ENCODE data around the gene NCK2.

The NCK2 gene

GRCh38 chr2:105903051-105903674 is 158.5 kb downstream of the NCK2 start:
- no peak for DNase-seq

GRCh38 chr2:105904938-105905337 is 160.2 kb downstream of the NCK2 start:
- no peak for DNase-seq

DNA sequence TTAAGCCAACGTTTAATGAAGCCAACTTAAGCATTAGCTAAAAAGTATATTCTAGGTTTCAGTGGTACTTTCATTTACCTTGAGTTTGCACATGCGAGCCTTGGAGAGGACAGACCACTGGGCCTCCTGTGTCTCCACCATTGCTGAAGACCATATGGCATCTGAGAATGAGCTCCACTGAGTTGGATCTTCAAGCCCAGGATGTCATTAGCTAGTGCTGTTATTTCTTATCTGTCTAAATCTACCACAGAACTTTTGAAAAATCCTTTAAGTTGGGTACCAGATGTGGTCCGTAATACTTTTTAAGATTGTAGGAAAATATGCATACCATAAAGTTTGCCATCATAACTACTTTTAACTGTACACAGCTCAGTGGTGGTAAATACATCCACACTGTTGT is 161.8 kb downstream of the NCK2 start:
- DNase-seq, result no peak

DNA sequence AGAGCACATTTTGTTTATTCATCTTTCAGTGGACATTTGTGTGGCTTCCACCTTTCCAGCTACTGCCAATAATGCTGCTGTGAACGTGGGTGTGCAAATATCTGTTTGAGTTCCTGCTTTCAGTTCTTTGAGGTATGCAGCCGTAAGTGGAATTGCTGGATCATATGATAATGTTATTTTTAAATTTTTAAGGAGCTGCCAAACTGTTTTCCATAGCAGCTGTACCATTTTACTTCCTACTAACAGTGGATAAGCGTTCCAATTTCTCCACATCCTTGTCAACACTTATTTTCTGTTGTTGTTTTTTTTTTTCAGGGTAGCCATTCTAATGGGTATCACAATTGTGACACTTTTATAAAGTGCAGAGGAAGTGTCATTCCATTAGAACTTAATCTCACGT is 162.5 kb downstream of the NCK2 start:
- no peak for DNase-seq

- DNase-seq, result no peak
These were observed 164.5 kb downstream of the NCK2 start for GRCh38 chr2:105909215-105909614.

- no peak for DNase-seq
These were observed 166.0 kb downstream of the NCK2 start for GRCh38 chr2:105910497-105911238.

- DNase-seq, result no peak
These were observed 166.7 kb downstream of the NCK2 start for GRCh38 chr2:105911425-105911824.

- DNase-seq, result no peak
These were observed 167.4 kb downstream of the NCK2 start for GRCh38 chr2:105912081-105912480.

- DNase-seq, result no peak
These were observed 170.4 kb downstream of the NCK2 start for GRCh38 chr2:105915005-105915558.

DNA sequence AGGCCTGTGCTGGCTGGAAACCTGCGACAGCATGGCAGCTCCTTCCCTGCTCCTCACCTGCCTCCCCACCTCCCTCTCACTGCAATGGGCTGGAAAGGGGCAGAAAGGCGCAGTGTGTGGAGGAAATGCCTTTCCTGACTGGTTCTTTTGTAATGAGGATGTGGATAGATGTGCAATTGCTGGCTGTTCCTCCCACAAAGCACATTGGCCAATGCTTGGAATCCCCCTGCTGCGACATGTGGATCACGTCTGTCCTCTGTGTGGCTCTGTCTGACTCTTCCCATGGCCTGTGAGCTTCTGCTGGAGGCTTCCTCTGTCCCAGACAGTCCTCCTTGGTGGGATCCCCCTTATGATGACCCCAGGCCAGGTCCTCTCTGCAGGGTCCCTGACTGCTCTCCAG is 172.5 kb downstream of the NCK2 start:
- DNase-seq, result no peak

DNA sequence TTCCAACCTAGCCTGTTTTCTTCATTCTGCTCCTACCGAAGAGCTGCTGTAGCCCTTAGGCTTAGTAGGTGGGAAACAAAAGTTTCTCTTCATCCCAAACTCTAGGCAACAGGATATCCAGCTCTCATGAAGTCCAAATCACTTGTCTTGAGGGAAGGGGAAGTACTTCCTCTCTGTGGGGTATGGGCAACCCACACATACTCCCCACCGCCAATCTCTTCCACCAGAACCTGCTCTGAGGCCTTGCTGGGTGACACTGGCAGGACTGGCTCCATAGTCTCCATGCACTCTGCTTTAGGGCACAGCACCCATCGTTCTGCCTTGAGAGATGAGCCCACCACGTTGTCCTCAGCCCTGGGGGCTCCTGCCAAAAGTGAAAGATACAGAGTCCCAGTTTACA is 173.0 kb downstream of the NCK2 start:
- no peak for DNase-seq

DNA sequence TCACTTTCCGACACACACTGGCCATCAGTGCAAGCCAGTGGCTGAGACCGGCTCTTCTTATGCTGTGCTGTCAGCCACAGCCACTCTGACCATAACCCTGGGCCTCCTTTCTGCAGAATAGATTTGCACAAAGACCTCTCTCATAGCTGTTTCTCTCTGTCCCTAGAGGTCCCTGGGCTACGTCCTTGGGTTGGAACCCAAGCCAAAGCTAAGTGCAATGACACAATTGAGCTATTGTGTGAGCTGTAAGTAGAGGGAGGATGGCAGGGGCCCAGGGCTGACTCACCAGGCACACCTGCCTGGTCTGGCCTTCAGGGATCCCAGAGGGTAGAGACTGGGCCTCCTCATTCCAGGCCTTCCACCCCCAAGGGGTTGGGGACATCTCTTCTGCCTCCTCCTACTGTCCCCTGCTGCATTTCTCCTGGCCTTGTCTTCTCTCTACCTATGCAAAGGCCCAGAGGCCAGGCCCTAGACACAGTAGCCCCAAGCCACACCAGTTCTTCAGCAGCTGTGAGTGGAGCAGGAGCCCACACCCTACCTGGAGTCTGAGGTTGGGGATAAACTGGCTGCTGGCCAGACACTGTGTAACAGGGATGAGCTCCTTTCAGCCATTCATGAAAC is 174.6 kb downstream of the NCK2 start:
- DNase-seq, result no peak

- no peak for DNase-seq
These were observed 175.1 kb downstream of the NCK2 start for GRCh38 chr2:105919826-105920225.

- DNase-seq, result no peak
These were observed 179.6 kb downstream of the NCK2 start for GRCh38 chr2:105924271-105924670.

DNA sequence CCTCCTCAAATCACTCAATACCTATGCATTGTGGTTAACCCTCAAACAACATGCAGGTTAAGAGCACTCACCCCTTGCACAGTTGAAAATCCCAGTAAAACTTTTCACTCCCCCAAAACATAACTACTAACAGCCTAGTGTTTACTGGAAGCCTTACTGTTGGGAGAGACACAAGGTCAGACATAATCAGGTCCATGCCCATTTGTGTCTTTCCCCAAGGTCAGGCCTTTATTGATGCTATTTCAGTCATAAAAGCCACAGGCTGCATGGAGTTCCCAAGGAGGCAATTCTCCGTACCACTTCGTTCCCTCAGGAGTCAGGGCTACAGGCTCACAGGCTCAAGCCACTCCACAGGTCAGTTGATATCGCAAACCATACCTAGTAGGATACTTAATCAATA is 180.2 kb downstream of the NCK2 start:
- no peak for DNase-seq

GRCh38 chr2:105925390-105925789 is 180.7 kb downstream of the NCK2 start:
- DNase-seq, result no peak

GRCh38 chr2:105926960-105927678 is 182.4 kb downstream of the NCK2 start:
- no peak for DNase-seq

DNA sequence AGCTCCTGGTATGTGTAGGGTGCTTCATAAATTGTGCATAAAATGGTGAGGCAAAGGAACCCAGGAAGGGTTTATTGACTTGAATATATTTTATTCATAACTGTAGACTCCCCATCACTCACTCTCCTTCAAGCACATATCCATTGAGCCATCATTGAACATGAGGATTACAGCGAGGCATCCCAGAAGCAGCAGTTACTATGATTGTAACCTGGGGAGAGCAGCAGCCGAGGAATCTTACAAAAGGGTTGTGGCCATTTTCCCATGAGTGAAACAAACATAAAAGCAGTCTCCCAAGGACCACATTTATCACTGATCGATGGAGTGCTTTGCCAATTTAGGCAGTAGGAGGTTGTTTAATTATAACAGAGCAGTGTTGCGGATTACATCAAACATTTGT is 183.4 kb downstream of the NCK2 start:
- DNase-seq, result no peak

- no peak for DNase-seq
These were observed 183.9 kb downstream of the NCK2 start for GRCh38 chr2:105928563-105928962.

DNA sequence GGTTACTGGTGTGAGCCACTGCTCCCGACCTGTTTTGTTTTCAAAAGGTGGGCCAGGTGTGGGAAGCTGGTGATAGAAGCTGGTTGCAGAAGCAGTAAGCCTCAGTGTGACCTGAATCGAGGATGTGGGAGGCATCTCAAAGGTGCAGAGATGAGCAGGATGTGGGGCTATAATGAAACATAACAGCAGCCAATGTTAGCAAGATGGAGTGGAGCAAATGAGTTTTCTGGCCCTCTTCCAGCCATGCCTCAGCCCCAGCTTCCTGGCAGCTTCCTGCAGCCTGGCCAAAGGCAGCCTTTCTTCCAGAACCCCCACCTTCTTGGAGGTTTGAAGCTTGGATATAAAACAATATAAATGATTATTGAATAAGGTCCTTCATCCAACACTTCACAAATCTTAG is 184.8 kb downstream of the NCK2 start:
- DNase-seq, result no peak

DNA sequence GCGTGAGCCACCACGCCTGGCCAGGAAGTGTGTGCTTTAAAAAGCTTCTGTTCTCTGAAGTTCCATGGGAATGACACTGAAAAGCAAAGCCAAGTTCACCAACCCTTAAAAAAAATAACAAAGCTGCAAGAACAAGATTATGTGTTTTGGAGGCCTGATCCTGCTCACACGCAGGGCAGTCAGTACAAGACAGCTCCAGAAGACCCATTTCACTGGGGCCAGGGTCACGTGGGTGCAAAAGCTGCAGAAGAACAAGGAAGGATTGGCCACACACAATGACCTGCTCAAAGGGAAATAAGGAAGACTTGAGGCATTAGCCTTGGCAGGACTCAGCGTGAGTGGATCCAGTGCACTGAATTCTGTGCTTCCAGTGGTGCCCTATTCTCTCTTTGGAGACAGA is 187.9 kb downstream of the NCK2 start:
- no peak for DNase-seq

DNA sequence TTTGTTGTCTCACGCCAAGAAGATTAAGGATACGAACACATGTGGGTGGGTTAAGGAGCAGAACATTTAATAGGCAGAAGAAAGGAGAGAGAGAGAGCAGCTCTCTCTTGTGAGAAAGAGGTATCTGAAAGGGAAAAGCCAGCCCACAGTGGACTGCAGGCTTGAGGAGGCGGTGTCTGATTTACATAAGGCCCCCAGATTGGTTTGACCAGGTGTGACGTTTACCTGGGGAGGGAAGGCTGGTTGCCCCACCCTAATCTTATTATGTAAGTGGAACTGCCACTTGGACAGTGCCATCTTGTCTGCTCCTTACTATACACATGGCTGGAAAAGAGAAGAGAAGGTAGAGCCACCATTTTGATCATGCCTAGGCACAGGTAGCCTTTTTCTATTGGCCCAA is 189.2 kb downstream of the NCK2 start:
- DNase-seq, result no peak

GRCh38 chr2:105934467-105934866 is 189.8 kb downstream of the NCK2 start:
- no peak for DNase-seq

Data from DMS 273 treated with DMSO at 0.1 percent for 48 hours (cell line).